HL-60 (cell line): ENCODE results near the gene NT5DC2.

Experiments used
- GABPA ChIP-seq: IDR thresholded peaks from 2 replicates; pipeline ENCODE4 v1.6.1; 2012; ENCODE audit warnings: low read depth
- POLR2AphosphoS5 ChIP-seq: IDR thresholded peaks from 2 replicates; pipeline ENCODE4 v1.6.1; 2012; ENCODE audit warnings: low read depth
- TF ChIP-seq, protein P1 (sequence below): IDR thresholded peaks from one replicate; pipeline ENCODE4 v1.5.1; 2011; ENCODE audit warnings: low read length, control low read depth, inconsistent platforms; ENCODE audit not compliant: insufficient read depth
- TF ChIP-seq, protein P2 (sequence below): IDR thresholded peaks from 2 replicates; pipeline ENCODE4 v1.6.1; 2012; ENCODE audit warnings: low read depth; ENCODE audit not compliant: insufficient replicate concordance

DNA sequence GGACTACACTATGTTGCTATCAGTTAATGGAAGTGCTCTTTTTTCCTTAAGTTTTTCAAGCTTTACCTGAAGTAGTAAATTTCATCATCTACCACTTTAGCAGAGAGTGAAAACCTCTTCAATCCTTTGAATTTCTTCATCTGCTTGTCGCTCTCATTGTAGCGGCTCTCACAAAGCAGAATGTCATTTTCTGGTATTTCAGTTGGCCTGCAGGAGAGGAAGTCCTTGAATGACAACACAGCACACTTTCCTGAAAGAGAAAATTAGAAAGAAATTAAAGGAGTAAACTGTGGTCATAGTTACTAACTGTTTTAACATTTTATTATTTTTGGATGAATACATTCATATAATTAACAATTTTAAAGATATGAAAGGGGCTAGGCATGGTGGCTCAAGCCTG, 30.3 kb upstream of the NT5DC2 start:
- TF ChIP-seq, protein P1, sequence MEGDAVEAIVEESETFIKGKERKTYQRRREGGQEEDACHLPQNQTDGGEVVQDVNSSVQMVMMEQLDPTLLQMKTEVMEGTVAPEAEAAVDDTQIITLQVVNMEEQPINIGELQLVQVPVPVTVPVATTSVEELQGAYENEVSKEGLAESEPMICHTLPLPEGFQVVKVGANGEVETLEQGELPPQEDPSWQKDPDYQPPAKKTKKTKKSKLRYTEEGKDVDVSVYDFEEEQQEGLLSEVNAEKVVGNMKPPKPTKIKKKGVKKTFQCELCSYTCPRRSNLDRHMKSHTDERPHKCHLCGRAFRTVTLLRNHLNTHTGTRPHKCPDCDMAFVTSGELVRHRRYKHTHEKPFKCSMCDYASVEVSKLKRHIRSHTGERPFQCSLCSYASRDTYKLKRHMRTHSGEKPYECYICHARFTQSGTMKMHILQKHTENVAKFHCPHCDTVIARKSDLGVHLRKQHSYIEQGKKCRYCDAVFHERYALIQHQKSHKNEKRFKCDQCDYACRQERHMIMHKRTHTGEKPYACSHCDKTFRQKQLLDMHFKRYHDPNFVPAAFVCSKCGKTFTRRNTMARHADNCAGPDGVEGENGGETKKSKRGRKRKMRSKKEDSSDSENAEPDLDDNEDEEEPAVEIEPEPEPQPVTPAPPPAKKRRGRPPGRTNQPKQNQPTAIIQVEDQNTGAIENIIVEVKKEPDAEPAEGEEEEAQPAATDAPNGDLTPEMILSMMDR: no peak
- TF ChIP-seq POLR2AphosphoS5 (no peak), GABPA (no peak)
- TF ChIP-seq, protein P2, sequence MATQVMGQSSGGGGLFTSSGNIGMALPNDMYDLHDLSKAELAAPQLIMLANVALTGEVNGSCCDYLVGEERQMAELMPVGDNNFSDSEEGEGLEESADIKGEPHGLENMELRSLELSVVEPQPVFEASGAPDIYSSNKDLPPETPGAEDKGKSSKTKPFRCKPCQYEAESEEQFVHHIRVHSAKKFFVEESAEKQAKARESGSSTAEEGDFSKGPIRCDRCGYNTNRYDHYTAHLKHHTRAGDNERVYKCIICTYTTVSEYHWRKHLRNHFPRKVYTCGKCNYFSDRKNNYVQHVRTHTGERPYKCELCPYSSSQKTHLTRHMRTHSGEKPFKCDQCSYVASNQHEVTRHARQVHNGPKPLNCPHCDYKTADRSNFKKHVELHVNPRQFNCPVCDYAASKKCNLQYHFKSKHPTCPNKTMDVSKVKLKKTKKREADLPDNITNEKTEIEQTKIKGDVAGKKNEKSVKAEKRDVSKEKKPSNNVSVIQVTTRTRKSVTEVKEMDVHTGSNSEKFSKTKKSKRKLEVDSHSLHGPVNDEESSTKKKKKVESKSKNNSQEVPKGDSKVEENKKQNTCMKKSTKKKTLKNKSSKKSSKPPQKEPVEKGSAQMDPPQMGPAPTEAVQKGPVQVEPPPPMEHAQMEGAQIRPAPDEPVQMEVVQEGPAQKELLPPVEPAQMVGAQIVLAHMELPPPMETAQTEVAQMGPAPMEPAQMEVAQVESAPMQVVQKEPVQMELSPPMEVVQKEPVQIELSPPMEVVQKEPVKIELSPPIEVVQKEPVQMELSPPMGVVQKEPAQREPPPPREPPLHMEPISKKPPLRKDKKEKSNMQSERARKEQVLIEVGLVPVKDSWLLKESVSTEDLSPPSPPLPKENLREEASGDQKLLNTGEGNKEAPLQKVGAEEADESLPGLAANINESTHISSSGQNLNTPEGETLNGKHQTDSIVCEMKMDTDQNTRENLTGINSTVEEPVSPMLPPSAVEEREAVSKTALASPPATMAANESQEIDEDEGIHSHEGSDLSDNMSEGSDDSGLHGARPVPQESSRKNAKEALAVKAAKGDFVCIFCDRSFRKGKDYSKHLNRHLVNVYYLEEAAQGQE: no peak
